Tibial nerve (tissue), 4 donors: ENCODE results near the gene CABLES1. TPM values are rescaled to one million over a fixed set of nuclear protein-coding genes. Genes with fewer than 3 reads are reported as not detected.

Experiments
- DNase-seq, 2 donors: peaks; one replicate each; pipeline ENCODE4 v3.0.0-alpha.2; 2019; ENCODE audit warnings: low spot score in 2 of 2
- H3K27ac ChIP-seq, 4 donors: fragments of 200-600 bp; sonication (generic) in 3 of 4; one replicate each; pipeline ENCODE4 v1.5.1; 2017 to 2019; ENCODE audit warnings: mild to moderate bottlenecking in 1 of 4
- H3K27me3 ChIP-seq, 2 donors: fragments of 200-600 bp; sonication (generic) in 1 of 2; one replicate each; pipeline versions ENCODE4 v1.5.1 to v1.6.0; 2017 to 2019
- H3K36me3 ChIP-seq, 3 donors: fragments of 200-600 bp; sonication (generic); one replicate each; pipeline ENCODE4 v1.5.1; 2018 to 2019
- H3K4me1 ChIP-seq, 4 donors: fragments of 200-600 bp; sonication (generic) in 3 of 4; one replicate each; pipeline ENCODE4 v1.5.1; 2017 to 2019
- H3K4me3 ChIP-seq, 4 donors: fragments of 200-600 bp; sonication (generic) in 3 of 4; one replicate each; pipeline ENCODE4 v1.5.1; 2017 to 2019; ENCODE audit warnings: mild to moderate bottlenecking in 1 of 4, moderate library complexity in 1 of 4
- H3K9me3 ChIP-seq, 4 donors: fragments of 200-600 bp; sonication (generic) in 3 of 4; one replicate each; pipeline ENCODE4 v1.5.1; 2017 to 2019
- CTCF ChIP-seq, 5 experiments: fragments of 200-600 bp in 3 of 5; fragments of 450-650 bp in 2 of 5; sonication (generic) in 3 of 5; IDR thresholded peaks; one replicate each; pipeline ENCODE4 v1.5.1; 2016 to 2019; ENCODE audit warnings: antibody characterized with exemption in 5 of 5, mild to moderate bottlenecking in 3 of 5, moderate library complexity in 2 of 5
- EP300 ChIP-seq, 2 donors: sonication (generic); formaldehyde crosslinking; IDR thresholded peaks; one replicate each; pipeline ENCODE4 v1.6.1; 2017; ENCODE audit warnings: antibody characterized with exemption in 2 of 2, mild to moderate bottlenecking in 1 of 2
- POLR2A ChIP-seq, 2 donors: fragments of 450-650 bp; IDR thresholded peaks; one replicate each; pipeline ENCODE4 v1.6.1; 2017; ENCODE audit warnings: antibody characterized with exemption in 2 of 2, mild to moderate bottlenecking in 2 of 2, moderate library complexity in 2 of 2
- WGBS, 2 donors: methylation state at CpG; one replicate each; pipeline ENCODE4 v1.1.5; 2018; 5-methylcytosine and 5-hydroxymethylcytosine counted together
- total RNA-seq, 4 donors: library from RNA; depleted of rRNA; stranded (reverse); fragments of >200 nt; gene quantifications; one replicate each; pipeline ENCODE4 v1.1.0, GENCODE V29; 2016

The CABLES1 gene
- total RNA-seq, 4 donors from 2014 or later = 17.3 to 32.1 (median 21.2) TPM

- Histone ChIP-seq H3K27me3 (no peaks in the 10 kb centered on the region), H3K4me3 (no peak overlapping the region), H3K36me3 (peaks cover 0 to 13% (median 0%) of the 10 kb centered on the region in 3 donors), H3K4me1 (peaks cover 0 to 20% (median 0%) of the 10 kb centered on the region in 4 donors), H3K9me3 (no peaks in the 10 kb centered on the region), H3K27ac (peak overlapping the region in 2 of 4 donors; percentile 40 to 45)
- no peak for TF ChIP-seq EP300 (IDR thresholded peaks at IDR 0.05)
- no peak for TF ChIP-seq CTCF (IDR thresholded peaks at IDR 0.05)
- no peak for TF ChIP-seq POLR2A (IDR thresholded peaks at IDR 0.05)
- WGBS, 2 donors = 81 to 82% methylated on average over 25 of the region's 25 CpGs
- no peak for DNase-seq
Observed at GRCh38 chr18:23189768-23190661, 54.7 kb downstream of the CABLES1 start.

GRCh38 chr18:23191232-23191631 is 55.9 kb downstream of the CABLES1 start:
- Histone ChIP-seq H3K36me3 (peaks cover 0 to 13% (median 0%) of the 10 kb centered on the region in 3 donors), H3K27me3 (no peaks in the 10 kb centered on the region), H3K4me3 (no peak overlapping the region), H3K9me3 (no peaks in the 10 kb centered on the region), H3K4me1 (peaks cover 0 to 27% (median 0%) of the 10 kb centered on the region in 4 donors), H3K27ac (no peak overlapping the region)
- no peak for DNase-seq
- TF ChIP-seq EP300 (IDR thresholded peaks at IDR 0.05) = no peak
- no peak for TF ChIP-seq POLR2A (IDR thresholded peaks at IDR 0.05)
- no peak for TF ChIP-seq CTCF (IDR thresholded peaks at IDR 0.05)
- 92 to 97% methylated on average over 1 of the region's 1 CpG for WGBS, 2 donors

- Histone ChIP-seq H3K4me1 (peaks cover 0 to 28% (median 0%) of the 10 kb centered on the region in 4 donors), H3K4me3 (no peak overlapping the region), H3K27me3 (no peaks in the 10 kb centered on the region), H3K36me3 (peaks cover 0 to 30% (median 0%) of the 10 kb centered on the region in 3 donors), H3K27ac (peak overlapping the region in 2 of 4 donors; percentile 4 to 14), H3K9me3 (no peaks in the 10 kb centered on the region)
- WGBS, 2 donors = 57 to 75% methylated on average over 2 of the region's 2 CpGs
- no peak for DNase-seq
- no peak for TF ChIP-seq EP300 (IDR thresholded peaks at IDR 0.05)
- no peak for TF ChIP-seq CTCF (IDR thresholded peaks at IDR 0.05)
- TF ChIP-seq POLR2A (IDR thresholded peaks at IDR 0.05) = no peak
Observed at GRCh38 chr18:23193742-23194141, 58.5 kb downstream of the CABLES1 start.

- H3K4me1 ChIP-seq = peaks cover 0 to 26% (median 0%) of the 10 kb centered on the region in 4 donors
- no peak overlapping the region for H3K4me3 ChIP-seq
- peaks cover 0 to 26% (median 0%) of the 10 kb centered on the region in 3 donors for H3K36me3 ChIP-seq
- no peaks in the 10 kb centered on the region for H3K9me3 ChIP-seq
- TF ChIP-seq EP300 (IDR thresholded peaks at IDR 0.05) (no peak), CTCF (IDR thresholded peaks at IDR 0.05) (no peak), POLR2A (IDR thresholded peaks at IDR 0.05) (no peak)
- peak overlapping the region in 2 of 4 donors; percentile 4 to 32 for H3K27ac ChIP-seq
- DNase-seq = no peak
- 72 to 74% methylated on average over 14 of the region's 14 CpGs for WGBS, 2 donors
- H3K27me3 ChIP-seq = no peaks in the 10 kb centered on the region
Observed at GRCh38 chr18:23194155-23194996, 59.1 kb downstream of the CABLES1 start.
